ENCODE measurements around the gene AUTS2.

DNA sequence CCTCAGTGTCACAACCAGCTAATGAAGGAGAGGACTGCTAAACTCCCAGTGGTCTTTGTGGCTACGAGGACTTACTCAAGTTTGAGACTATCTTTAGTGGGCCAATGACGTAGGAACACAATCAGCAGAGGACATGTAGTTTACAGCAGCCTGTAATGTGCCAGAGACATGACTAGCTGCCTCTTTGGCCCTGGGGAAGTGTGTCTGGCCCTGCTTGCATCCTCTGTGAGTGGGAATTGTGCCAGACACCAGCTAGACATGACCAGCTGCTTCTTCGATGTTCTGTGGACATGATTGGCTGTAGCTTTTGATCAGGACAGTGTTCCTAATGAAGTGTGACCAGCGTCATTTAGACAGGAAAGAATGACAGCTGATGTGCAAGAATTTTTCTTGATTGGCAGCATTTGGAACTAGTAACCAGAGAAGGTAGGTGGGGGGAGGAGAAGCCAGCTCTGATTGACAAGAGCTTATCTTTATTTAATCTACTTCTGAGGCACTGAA is 141.7 kb downstream of the AUTS2 start:
- TF ChIP-seq, protein P1, sequence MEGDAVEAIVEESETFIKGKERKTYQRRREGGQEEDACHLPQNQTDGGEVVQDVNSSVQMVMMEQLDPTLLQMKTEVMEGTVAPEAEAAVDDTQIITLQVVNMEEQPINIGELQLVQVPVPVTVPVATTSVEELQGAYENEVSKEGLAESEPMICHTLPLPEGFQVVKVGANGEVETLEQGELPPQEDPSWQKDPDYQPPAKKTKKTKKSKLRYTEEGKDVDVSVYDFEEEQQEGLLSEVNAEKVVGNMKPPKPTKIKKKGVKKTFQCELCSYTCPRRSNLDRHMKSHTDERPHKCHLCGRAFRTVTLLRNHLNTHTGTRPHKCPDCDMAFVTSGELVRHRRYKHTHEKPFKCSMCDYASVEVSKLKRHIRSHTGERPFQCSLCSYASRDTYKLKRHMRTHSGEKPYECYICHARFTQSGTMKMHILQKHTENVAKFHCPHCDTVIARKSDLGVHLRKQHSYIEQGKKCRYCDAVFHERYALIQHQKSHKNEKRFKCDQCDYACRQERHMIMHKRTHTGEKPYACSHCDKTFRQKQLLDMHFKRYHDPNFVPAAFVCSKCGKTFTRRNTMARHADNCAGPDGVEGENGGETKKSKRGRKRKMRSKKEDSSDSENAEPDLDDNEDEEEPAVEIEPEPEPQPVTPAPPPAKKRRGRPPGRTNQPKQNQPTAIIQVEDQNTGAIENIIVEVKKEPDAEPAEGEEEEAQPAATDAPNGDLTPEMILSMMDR (IDR thresholded peaks at IDR 0.05), result no peak
- TF ChIP-seq POLR2AphosphoS5 (IDR thresholded peaks at IDR 0.05), result no peak
